Immature natural killer cell (primary cell): ENCODE measurements around the gene SIAH3. TPM values are rescaled to one million over a fixed set of nuclear protein-coding genes. Genes with fewer than 3 reads are reported as not detected.
A peak's percentile ranks its signal among the peaks of the same experiment; 100 is the strongest.

Experiments used
- DNase-seq, 3 donors: peaks; one replicate each; pipeline ENCODE4 v3.0.0; 2022; ENCODE audit warnings: mixed read lengths in 1 of 3
- H3K27ac Mint-ChIP-seq, 6 donors: one replicate each; pipeline ENCODE4 v1.8.0; 2020; ENCODE audit warnings: mixed read lengths in 6 of 6, mild to moderate bottlenecking in 5 of 6, inconsistent platforms in 4 of 6, moderate library complexity in 3 of 6
- H3K27me3 Mint-ChIP-seq, 3 donors: one replicate each; pipeline ENCODE4 v1.8.0; 2020 to 2021; ENCODE audit warnings: low read depth in 3 of 3, mild to moderate bottlenecking in 3 of 3, mixed read lengths in 3 of 3, moderate library complexity in 3 of 3, inconsistent platforms in 1 of 3
- H3K36me3 Mint-ChIP-seq, 3 donors: one replicate each; pipeline ENCODE4 v1.8.0; 2020; ENCODE audit warnings: mixed read lengths in 3 of 3, inconsistent platforms in 2 of 3, mild to moderate bottlenecking in 2 of 3
- H3K4me1 Mint-ChIP-seq, 2 donors: one replicate each; pipeline ENCODE4 v1.8.0; 2020; ENCODE audit warnings: inconsistent platforms in 2 of 2, mild to moderate bottlenecking in 2 of 2, mixed read lengths in 2 of 2, moderate library complexity in 1 of 2
- H3K4me3 Mint-ChIP-seq, 5 donors: one replicate each; pipeline ENCODE4 v1.8.0; 2020; ENCODE audit warnings: mild to moderate bottlenecking in 5 of 5, mixed read lengths in 5 of 5, inconsistent platforms in 3 of 5, moderate library complexity in 3 of 5
- H3K9me3 Mint-ChIP-seq, 6 donors: one replicate each; pipeline ENCODE4 v1.8.0; 2020; ENCODE audit warnings: mild to moderate bottlenecking in 6 of 6, mixed read lengths in 6 of 6, inconsistent platforms in 4 of 6, moderate library complexity in 3 of 6
- polyA plus RNA-seq, 3 donors: library from polyadenylated mRNA; unstranded; fragments of 300-500 nt; fragmentation: Illumina TruSeq; gene quantifications; one replicate each; pipeline ENCODE4 v1.2.3, GENCODE V29; 2021

SIAH3 gene
- polyA plus RNA-seq, 3 donors from 2014 or later, result not detected

- H3K27ac Mint-ChIP-seq, result no peak overlapping the region
- peaks cover 0 to 7% (median under 1%) of the 10 kb centered on the region in 6 donors for H3K9me3 Mint-ChIP-seq
- H3K36me3 Mint-ChIP-seq, result no peaks in the 10 kb centered on the region
Measured at GRCh38 chr13:45850027-45850613, 1.4 kb downstream of the SIAH3 start.

GRCh38 chr13:45849408-45849807 lies 2.1 kb downstream of the SIAH3 start:
- Mint-ChIP-seq H3K4me3 (no peak overlapping the region), H3K4me1 (peaks cover 22 to 34% of the 10 kb centered on the region in 2 donors), H3K36me3 (no peaks in the 10 kb centered on the region), H3K27ac (no peak overlapping the region), H3K9me3 (peaks cover 0 to 6% (median 0%) of the 10 kb centered on the region in 6 donors), H3K27me3 (peaks cover 13 to 25% (median 14%) of the 10 kb centered on the region in 3 donors)
- no peak for DNase-seq

More at GRCh38 chr13:45850027-45850613, 1.4 kb downstream of the SIAH3 start:
- no peak for DNase-seq
- peaks cover 22 to 34% of the 10 kb centered on the region in 2 donors for H3K4me1 Mint-ChIP-seq
- peaks cover 14 to 25% (median 16%) of the 10 kb centered on the region in 3 donors for H3K27me3 Mint-ChIP-seq
- H3K4me3 Mint-ChIP-seq, result no peak overlapping the region

- no peaks in the 10 kb centered on the region for H3K9me3 Mint-ChIP-seq
- H3K4me1 Mint-ChIP-seq, result peaks cover 22 to 34% of the 10 kb centered on the region in 2 donors
- DNase-seq, result no peak
- peak overlapping the region in 3 of 5 donors; percentile 4 to 57 (median 48) for H3K4me3 Mint-ChIP-seq
- H3K36me3 Mint-ChIP-seq, result no peaks in the 10 kb centered on the region
- peaks cover 14 to 19% (median 14%) of the 10 kb centered on the region in 3 donors for H3K27me3 Mint-ChIP-seq
- H3K27ac Mint-ChIP-seq, result peak overlapping the region in 1 of 6 donors; percentile 6
Measured at GRCh38 chr13:45847554-45848224, 3.9 kb downstream of the SIAH3 start.

- Mint-ChIP-seq H3K36me3 (no peaks in the 10 kb centered on the region), H3K27ac (no peak overlapping the region), H3K27me3 (peaks cover 10 to 19% (median 14%) of the 10 kb centered on the region in 3 donors), H3K4me1 (peaks cover 21 to 31% of the 10 kb centered on the region in 2 donors), H3K4me3 (no peak overlapping the region), H3K9me3 (no peaks in the 10 kb centered on the region)
- DNase-seq, result no peak
Measured at GRCh38 chr13:45846681-45847080, 4.9 kb downstream of the SIAH3 start.

GRCh38 chr13:45838171-45838745 lies 13.3 kb downstream of the SIAH3 start:
- Mint-ChIP-seq H3K4me1 (no peaks in the 10 kb centered on the region), H3K36me3 (no peaks in the 10 kb centered on the region), H3K4me3 (no peak overlapping the region), H3K27ac (no peak overlapping the region), H3K27me3 (peaks cover 2 to 7% (median 3%) of the 10 kb centered on the region in 3 donors), H3K9me3 (no peaks in the 10 kb centered on the region)
- DNase-seq, result no peak

GRCh38 chr13:45837111-45837510 lies 14.4 kb downstream of the SIAH3 start:
- Mint-ChIP-seq H3K4me3 (no peak overlapping the region), H3K4me1 (no peaks in the 10 kb centered on the region), H3K27me3 (peaks cover 2 to 6% (median 3%) of the 10 kb centered on the region in 3 donors), H3K27ac (no peak overlapping the region), H3K9me3 (no peaks in the 10 kb centered on the region), H3K36me3 (no peaks in the 10 kb centered on the region)
- DNase-seq, result no peak

- no peaks in the 10 kb centered on the region for H3K36me3 Mint-ChIP-seq
- H3K4me1 Mint-ChIP-seq, result no peaks in the 10 kb centered on the region
- no peak overlapping the region for H3K4me3 Mint-ChIP-seq
- no peak overlapping the region for H3K27ac Mint-ChIP-seq
- no peaks in the 10 kb centered on the region for H3K9me3 Mint-ChIP-seq
- peaks cover 3 to 14% (median 7%) of the 10 kb centered on the region in 3 donors for H3K27me3 Mint-ChIP-seq
- no peak for DNase-seq
Measured at GRCh38 chr13:45834411-45834994, 17.1 kb downstream of the SIAH3 start.

GRCh38 chr13:45833663-45834375 lies 17.7 kb downstream of the SIAH3 start:
- Mint-ChIP-seq H3K27me3 (peaks cover 3 to 15% (median 7%) of the 10 kb centered on the region in 3 donors), H3K4me1 (no peaks in the 10 kb centered on the region), H3K36me3 (no peaks in the 10 kb centered on the region), H3K27ac (no peak overlapping the region), H3K4me3 (no peak overlapping the region), H3K9me3 (no peaks in the 10 kb centered on the region)
- DNase-seq, result no peak

- no peak for DNase-seq
- no peaks in the 10 kb centered on the region for H3K36me3 Mint-ChIP-seq
- H3K27ac Mint-ChIP-seq, result no peak overlapping the region
- H3K9me3 Mint-ChIP-seq, result no peaks in the 10 kb centered on the region
- H3K4me3 Mint-ChIP-seq, result no peak overlapping the region
- no peaks in the 10 kb centered on the region for H3K4me1 Mint-ChIP-seq
- H3K27me3 Mint-ChIP-seq, result peaks cover 3 to 15% (median 7%) of the 10 kb centered on the region in 3 donors
Measured at GRCh38 chr13:45833242-45833641, 18.3 kb downstream of the SIAH3 start.

- DNase-seq, result no peak
- Mint-ChIP-seq H3K27me3 (peaks cover 2 to 15% (median 7%) of the 10 kb centered on the region in 3 donors), H3K36me3 (no peaks in the 10 kb centered on the region), H3K9me3 (no peaks in the 10 kb centered on the region), H3K4me1 (peaks cover 7% of the 10 kb centered on the region in 2 donors), H3K27ac (no peak overlapping the region), H3K4me3 (no peak overlapping the region)
Measured at GRCh38 chr13:45831851-45832250, 19.7 kb downstream of the SIAH3 start.

- H3K36me3 Mint-ChIP-seq, result no peaks in the 10 kb centered on the region
- peaks cover 0 to 12% (median 5%) of the 10 kb centered on the region in 3 donors for H3K27me3 Mint-ChIP-seq
- no peak overlapping the region for H3K27ac Mint-ChIP-seq
- no peak overlapping the region for H3K4me3 Mint-ChIP-seq
- DNase-seq, result no peak
- H3K4me1 Mint-ChIP-seq, result peaks cover 13 to 17% of the 10 kb centered on the region in 2 donors
- H3K9me3 Mint-ChIP-seq, result no peaks in the 10 kb centered on the region
Measured at GRCh38 chr13:45830121-45830520, 21.4 kb downstream of the SIAH3 start.

- Mint-ChIP-seq H3K4me3 (no peak overlapping the region), H3K27me3 (peaks cover 0 to 15% (median 5%) of the 10 kb centered on the region in 3 donors), H3K9me3 (no peaks in the 10 kb centered on the region), H3K27ac (no peak overlapping the region), H3K4me1 (peaks cover 13 to 17% of the 10 kb centered on the region in 2 donors), H3K36me3 (no peaks in the 10 kb centered on the region)
- DNase-seq, result no peak
Measured at GRCh38 chr13:45828256-45828968, 23.1 kb downstream of the SIAH3 start.

GRCh38 chr13:45827318-45827717 lies 24.2 kb downstream of the SIAH3 start:
- peaks cover 13 to 17% of the 10 kb centered on the region in 2 donors for H3K4me1 Mint-ChIP-seq
- H3K27me3 Mint-ChIP-seq, result peaks cover 2 to 15% (median 5%) of the 10 kb centered on the region in 3 donors
- H3K4me3 Mint-ChIP-seq, result no peak overlapping the region
- no peaks in the 10 kb centered on the region for H3K36me3 Mint-ChIP-seq
- DNase-seq, result no peak
- H3K9me3 Mint-ChIP-seq, result no peaks in the 10 kb centered on the region
- no peak overlapping the region for H3K27ac Mint-ChIP-seq
